Natural killer cell treated with Interleukin-12 subunit alpha and Interleukin-12 subunit beta and Interleukin-15 and Interleukin-18, amount 100 ng/mL, for 72 hours (primary cell): Measurements from ENCODE around the gene HIBADH. TPM values are rescaled to one million over a fixed set of nuclear protein-coding genes. Genes with fewer than 3 reads are reported as not detected.
A peak's percentile ranks its signal among the peaks of the same experiment; 100 is the strongest.
"Not testable (repeated sequence)": the region's sequence is repeated elsewhere in the genome, so short reads cannot be mapped to it uniquely, and the experiment has no call there.

Source experiments
- ATAC-seq, 2 donors: fragments of 150-1000 bp; cut with Tn5 transposase in 1 of 2; sonication (Bioruptor Pico), chemical (Tn5 transposase) in 1 of 2; 2 replicates each; pipeline ENCODE4 v1.10.0; 2021
- DNase-seq: peaks from one replicate; pipeline ENCODE4 v3.0.0; 2022; ENCODE audit warnings: low spot score
- H3K27ac Mint-ChIP-seq, 2 donors: 1 replicate in 1 of 2; 2 replicates in 1 of 2; pipeline ENCODE4 v1.8.0; 2022; ENCODE audit warnings: mixed read lengths in 2 of 2, mild to moderate bottlenecking in 1 of 2, moderate library complexity in 1 of 2
- H3K27me3 Mint-ChIP-seq, 2 donors: 1 replicate in 1 of 2; 2 replicates in 1 of 2; pipeline ENCODE4 v1.8.0; 2022; ENCODE audit warnings: mixed read lengths in 2 of 2
- H3K36me3 Mint-ChIP-seq: one replicate; pipeline ENCODE4 v1.8.0; 2022; ENCODE audit warnings: mixed read lengths
- H3K4me1 Mint-ChIP-seq, 2 donors: 1 replicate in 1 of 2; 2 replicates in 1 of 2; pipeline ENCODE4 v1.8.0; 2022; ENCODE audit warnings: low read depth in 2 of 2, mixed read lengths in 2 of 2, mild to moderate bottlenecking in 1 of 2
- H3K4me3 Mint-ChIP-seq: one replicate; pipeline ENCODE4 v1.8.0; 2022; ENCODE audit warnings: mixed read lengths
- H3K9me3 Mint-ChIP-seq: 2 replicates; pipeline ENCODE4 v1.8.0; 2022; ENCODE audit warnings: mixed read lengths
- total RNA-seq, 2 donors: library from RNA; stranded (reverse); gene quantifications; one replicate each; pipeline ENCODE4 v1.2.3, GENCODE V29; 2022

Gene HIBADH
- total RNA-seq, 2 donors from 2014 or later: 8.9 to 11.4 TPM

GRCh38 chr7:27639851-27640250, 22.8 kb downstream of the HIBADH start:
- H3K9me3 Mint-ChIP-seq: no peaks in the 10 kb centered on the region
- H3K4me1 Mint-ChIP-seq: peaks cover 23 to 29% of the 10 kb centered on the region in 2 donors
- H3K4me3 Mint-ChIP-seq: no peak overlapping the region
- ATAC-seq: no peak
- H3K27ac Mint-ChIP-seq: no peak overlapping the region
- DNase-seq: no peak
- peaks cover 6% of the 10 kb centered on the region for H3K36me3 Mint-ChIP-seq
- H3K27me3 Mint-ChIP-seq: no peaks in the 10 kb centered on the region

- not testable (repeated sequence) for DNase-seq, H3K9me3 Mint-ChIP-seq, H3K4me3 Mint-ChIP-seq, H3K36me3 Mint-ChIP-seq, H3K27me3 Mint-ChIP-seq, H3K27ac Mint-ChIP-seq, ATAC-seq
- H3K4me1 Mint-ChIP-seq: peaks cover 24 to 33% of the 10 kb centered on the region in 2 donors
Observed at GRCh38 chr7:27639048-27639447, 23.6 kb downstream of the HIBADH start.

GRCh38 chr7:27636326-27637006, 26.2 kb downstream of the HIBADH start:
- peak overlapping the region; percentile 15 for H3K4me3 Mint-ChIP-seq
- ATAC-seq (no peak), DNase-seq (no peak)
- peaks cover 6% of the 10 kb centered on the region for H3K36me3 Mint-ChIP-seq
- H3K4me1 Mint-ChIP-seq: peaks cover 19 to 30% of the 10 kb centered on the region in 2 donors
- H3K27ac Mint-ChIP-seq: no peak overlapping the region
- no peaks in the 10 kb centered on the region for H3K27me3 Mint-ChIP-seq
- H3K9me3 Mint-ChIP-seq: no peaks in the 10 kb centered on the region

GRCh38 chr7:27635728-27636127, 27.0 kb downstream of the HIBADH start:
- Mint-ChIP-seq H3K9me3 (no peaks in the 10 kb centered on the region), H3K27me3 (no peaks in the 10 kb centered on the region), H3K4me3 (peak overlapping the region; percentile 15), H3K36me3 (peaks cover 6% of the 10 kb centered on the region), H3K4me1 (peaks cover 15 to 24% of the 10 kb centered on the region in 2 donors), H3K27ac (no peak overlapping the region)
- ATAC-seq (peak in 1 of 2 donors; percentile 27), DNase-seq (no peak)

GRCh38 chr7:27634671-27635493, 27.8 kb downstream of the HIBADH start:
- H3K27me3 Mint-ChIP-seq: no peaks in the 10 kb centered on the region
- peaks cover 15 to 24% of the 10 kb centered on the region in 2 donors for H3K4me1 Mint-ChIP-seq
- DNase-seq (no peak), ATAC-seq (no peak)
- H3K27ac Mint-ChIP-seq: peak overlapping the region; percentile 8 to 13
- H3K36me3 Mint-ChIP-seq: peaks cover 6% of the 10 kb centered on the region
- H3K4me3 Mint-ChIP-seq: peak overlapping the region; percentile 25
- no peaks in the 10 kb centered on the region for H3K9me3 Mint-ChIP-seq

GRCh38 chr7:27633062-27633461, 29.6 kb downstream of the HIBADH start:
- DNase-seq (no peak), ATAC-seq (no peak)
- Mint-ChIP-seq H3K27ac (no peak overlapping the region), H3K4me3 (no peak overlapping the region), H3K27me3 (no peaks in the 10 kb centered on the region), H3K4me1 (peaks cover 15 to 24% of the 10 kb centered on the region in 2 donors), H3K36me3 (no peaks in the 10 kb centered on the region), H3K9me3 (no peaks in the 10 kb centered on the region)

GRCh38 chr7:27631391-27631790, 31.3 kb downstream of the HIBADH start:
- no peak for ATAC-seq
- Mint-ChIP-seq H3K27me3 (no peaks in the 10 kb centered on the region), H3K4me3 (no peak overlapping the region), H3K4me1 (peaks cover 5 to 14% of the 10 kb centered on the region in 2 donors), H3K27ac (no peak overlapping the region), H3K9me3 (no peaks in the 10 kb centered on the region), H3K36me3 (no peaks in the 10 kb centered on the region)
- DNase-seq: no peak

GRCh38 chr7:27627146-27627545, 35.5 kb downstream of the HIBADH start:
- H3K9me3 Mint-ChIP-seq: no peaks in the 10 kb centered on the region
- H3K4me1 Mint-ChIP-seq: no peaks in the 10 kb centered on the region
- H3K27ac Mint-ChIP-seq: no peak overlapping the region
- no peaks in the 10 kb centered on the region for H3K27me3 Mint-ChIP-seq
- no peak overlapping the region for H3K4me3 Mint-ChIP-seq
- DNase-seq (no peak), ATAC-seq (no peak)
- peaks cover 14% of the 10 kb centered on the region for H3K36me3 Mint-ChIP-seq

GRCh38 chr7:27619492-27619891, 43.2 kb downstream of the HIBADH start:
- no peak overlapping the region for H3K4me3 Mint-ChIP-seq
- no peak overlapping the region for H3K27ac Mint-ChIP-seq

GRCh38 chr7:27617651-27618381, 44.9 kb downstream of the HIBADH start:
- Mint-ChIP-seq H3K4me3 (no peak overlapping the region), H3K9me3 (peaks cover 8% of the 10 kb centered on the region), H3K4me1 (no peaks in the 10 kb centered on the region), H3K36me3 (peaks cover 36% of the 10 kb centered on the region), H3K27me3 (no peaks in the 10 kb centered on the region), H3K27ac (no peak overlapping the region)
- DNase-seq (no peak), ATAC-seq (no peak)

More at GRCh38 chr7:27619492-27619891, 43.2 kb downstream of the HIBADH start:
- H3K36me3 Mint-ChIP-seq: peaks cover 43% of the 10 kb centered on the region
- no peak for DNase-seq
- ATAC-seq: no peak
- H3K4me1 Mint-ChIP-seq: no peaks in the 10 kb centered on the region
- peaks cover 8% of the 10 kb centered on the region for H3K9me3 Mint-ChIP-seq
- H3K27me3 Mint-ChIP-seq: no peaks in the 10 kb centered on the region

- ATAC-seq: no peak
- H3K4me1 Mint-ChIP-seq: no peaks in the 10 kb centered on the region
- no peak for DNase-seq
- no peak overlapping the region for H3K4me3 Mint-ChIP-seq
- H3K27ac Mint-ChIP-seq: no peak overlapping the region
- no peaks in the 10 kb centered on the region for H3K27me3 Mint-ChIP-seq
- peaks cover 8% of the 10 kb centered on the region for H3K9me3 Mint-ChIP-seq
- peaks cover 29% of the 10 kb centered on the region for H3K36me3 Mint-ChIP-seq
Observed at GRCh38 chr7:27616914-27617548, 45.7 kb downstream of the HIBADH start.

- DNase-seq: no peak
- H3K4me3 Mint-ChIP-seq: no peak overlapping the region
- peaks cover 28% of the 10 kb centered on the region for H3K36me3 Mint-ChIP-seq
- ATAC-seq: no peak
- no peaks in the 10 kb centered on the region for H3K27me3 Mint-ChIP-seq
- H3K27ac Mint-ChIP-seq: no peak overlapping the region
- peaks cover 8% of the 10 kb centered on the region for H3K9me3 Mint-ChIP-seq
- no peaks in the 10 kb centered on the region for H3K4me1 Mint-ChIP-seq
Observed at GRCh38 chr7:27616186-27616491, 46.5 kb downstream of the HIBADH start.

- Mint-ChIP-seq H3K36me3 (peaks cover 23% of the 10 kb centered on the region), H3K4me1 (no peaks in the 10 kb centered on the region), H3K27me3 (no peaks in the 10 kb centered on the region), H3K9me3 (peaks cover 7% of the 10 kb centered on the region), H3K27ac (no peak overlapping the region), H3K4me3 (no peak overlapping the region)
- ATAC-seq (no peak), DNase-seq (no peak)
Observed at GRCh38 chr7:27615420-27616185, 47.1 kb downstream of the HIBADH start.
